HG02870 (cell line): Measurements from ENCODE around the gene TMEM14B.
"Not testable (repeated sequence)": the region's sequence is repeated elsewhere in the genome, so short reads cannot be mapped to it uniquely, and the experiment has no call there.

Experiments
- ATAC-seq: cut with Tn5 transposase; IDR thresholded peaks from one replicate; pipeline ENCODE4 v1.9.1; 2021; ENCODE audit warnings: mild to moderate bottlenecking, moderate library complexity; ENCODE audit not compliant: unreplicated experiment

Gene TMEM14B

DNA sequence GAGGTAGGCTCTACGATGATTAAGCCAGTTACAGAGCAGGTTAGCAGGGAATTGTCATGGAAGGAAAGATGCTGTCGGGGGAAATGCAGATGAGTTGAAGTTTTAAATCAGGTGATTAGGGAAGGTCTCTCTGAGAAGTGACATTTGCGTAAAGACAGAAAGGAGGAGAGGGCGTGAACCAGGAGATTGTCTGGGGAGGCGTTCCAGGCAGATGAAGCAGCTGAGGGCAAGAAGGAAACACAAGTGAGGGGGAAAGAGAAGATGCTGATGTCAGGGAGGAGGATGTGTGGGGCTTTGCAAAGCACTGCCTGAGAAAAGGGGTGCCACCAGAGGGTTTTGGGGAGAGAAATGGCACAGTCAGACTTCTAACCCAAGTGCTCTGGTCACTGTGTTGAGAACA, 2.5 kb upstream of the TMEM14B start:
- ATAC-seq: no peak

DNA sequence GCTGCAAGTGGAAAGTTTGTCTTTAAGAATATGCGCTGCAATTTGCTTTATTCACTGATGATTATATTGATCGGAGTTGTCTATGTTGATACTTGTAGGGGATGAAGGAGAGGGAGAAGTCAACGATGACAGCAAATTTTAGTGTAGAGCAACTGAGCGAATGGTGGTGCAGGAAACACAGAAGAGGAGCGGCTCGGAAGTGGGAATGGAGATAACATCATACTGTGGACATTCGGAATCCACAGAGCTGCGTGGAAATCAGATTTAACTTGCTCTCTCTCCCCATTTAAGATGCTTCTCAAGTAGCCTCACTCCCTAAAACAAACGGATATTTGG, 722 bp upstream of the TMEM14B start:
- ATAC-seq: no peak

DNA sequence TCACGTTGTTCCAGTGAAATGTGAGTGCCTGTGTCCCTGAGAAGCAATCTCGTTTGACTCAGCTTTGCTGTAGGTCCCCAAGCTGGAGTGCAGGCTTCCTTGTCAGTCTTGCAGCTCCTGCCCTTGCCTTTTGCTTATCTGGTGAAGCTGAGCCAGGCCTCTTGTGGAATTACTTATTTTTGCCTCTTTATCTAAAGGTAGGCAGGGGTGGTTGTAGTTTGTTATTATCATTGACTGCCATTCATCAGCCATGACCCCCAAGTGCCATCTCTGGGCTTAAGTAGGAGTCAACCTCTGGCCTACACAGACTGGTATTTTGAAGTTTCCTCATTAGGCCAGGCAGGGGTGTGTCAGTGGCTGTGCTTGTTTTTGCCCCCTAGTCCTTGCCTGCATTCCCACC, 2.1 kb downstream of the TMEM14B start:
- ATAC-seq: no peak

DNA sequence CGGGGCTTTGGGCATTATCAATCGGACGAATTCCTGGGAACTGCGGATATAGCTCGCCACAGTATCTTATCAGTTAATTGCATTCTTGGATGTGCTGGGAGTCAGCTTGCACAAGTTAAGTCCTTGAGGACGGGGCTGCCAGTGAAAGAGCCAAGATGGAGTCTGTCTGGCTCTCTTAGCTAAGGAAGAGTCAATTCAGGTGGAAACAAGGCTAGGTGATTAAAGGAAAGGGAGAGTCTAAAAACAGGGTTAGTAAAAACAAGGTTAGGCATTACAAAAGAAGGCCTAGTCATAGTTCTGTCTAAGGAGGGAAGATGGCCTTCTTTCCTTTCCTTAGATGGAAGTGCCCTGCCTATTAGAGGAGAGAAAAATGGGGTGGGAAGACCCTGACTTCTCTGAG, 3.0 kb downstream of the TMEM14B start:
- not testable (repeated sequence) for ATAC-seq

DNA sequence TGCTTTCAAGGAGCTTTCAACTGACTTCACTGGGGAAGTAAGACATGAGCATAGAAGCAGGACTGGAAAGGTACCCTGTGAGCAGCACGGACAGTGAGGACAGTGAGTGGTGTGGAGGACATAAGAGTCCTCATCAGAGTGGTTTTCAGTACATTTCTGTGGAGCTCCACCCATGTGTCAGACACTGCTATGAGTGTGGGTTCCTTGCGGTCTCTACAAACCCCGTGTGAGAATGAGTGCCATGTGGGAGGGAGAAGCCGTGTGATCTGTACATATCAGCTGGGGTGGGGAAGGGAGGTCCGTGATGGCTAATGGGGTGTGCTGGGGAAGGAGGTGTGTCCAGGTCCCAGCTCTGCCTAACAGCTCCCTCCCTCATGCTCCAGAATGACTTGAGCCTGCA, 4.2 kb downstream of the TMEM14B start:
- not testable (repeated sequence) for ATAC-seq

DNA sequence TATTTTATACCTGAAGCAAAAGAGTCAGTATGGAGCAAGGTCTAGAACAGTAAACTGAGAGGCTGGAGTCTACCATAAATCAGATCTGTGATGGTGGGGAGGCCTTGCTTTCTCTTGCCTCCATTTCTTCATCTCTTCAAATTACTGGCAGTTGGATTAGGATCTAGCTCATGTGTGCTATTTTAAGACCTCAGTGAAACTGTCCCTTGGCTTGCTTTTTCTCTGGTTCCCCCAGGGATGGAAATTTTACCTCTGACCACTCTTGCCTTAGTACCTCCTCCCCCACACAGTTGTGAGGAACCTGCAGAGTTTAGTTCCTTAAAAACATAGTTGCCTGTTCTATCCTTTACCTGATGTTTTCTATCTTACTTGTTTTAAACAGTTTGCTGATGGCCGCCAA, 8.5 kb downstream of the TMEM14B start:
- ATAC-seq: no peak

DNA sequence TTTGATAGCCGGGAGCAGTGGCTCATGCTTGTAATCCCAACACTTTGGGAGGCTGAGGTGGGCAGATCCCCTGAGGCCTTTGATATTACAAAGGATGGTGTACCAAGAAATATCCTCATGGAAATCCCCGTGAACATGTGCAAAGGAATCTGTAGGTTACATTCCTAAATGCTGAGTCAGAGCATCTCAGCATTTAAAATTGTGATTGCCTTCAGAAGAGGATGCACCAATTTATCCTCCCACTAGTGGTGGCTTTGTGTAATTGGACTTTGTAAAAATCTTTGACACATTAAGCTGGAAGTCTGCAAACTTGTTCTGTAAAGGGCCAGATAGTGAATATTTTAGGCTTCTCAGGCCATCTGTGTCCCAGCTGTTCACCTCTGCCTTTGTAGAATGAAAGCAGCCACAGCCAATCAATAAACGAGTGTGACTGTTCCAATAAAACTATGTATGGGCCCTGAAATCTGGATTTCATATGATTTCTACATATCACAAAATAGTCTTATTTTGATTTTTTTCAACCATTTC, 11.8 kb downstream of the TMEM14B start:
- peak; percentile 72 for ATAC-seq

DNA sequence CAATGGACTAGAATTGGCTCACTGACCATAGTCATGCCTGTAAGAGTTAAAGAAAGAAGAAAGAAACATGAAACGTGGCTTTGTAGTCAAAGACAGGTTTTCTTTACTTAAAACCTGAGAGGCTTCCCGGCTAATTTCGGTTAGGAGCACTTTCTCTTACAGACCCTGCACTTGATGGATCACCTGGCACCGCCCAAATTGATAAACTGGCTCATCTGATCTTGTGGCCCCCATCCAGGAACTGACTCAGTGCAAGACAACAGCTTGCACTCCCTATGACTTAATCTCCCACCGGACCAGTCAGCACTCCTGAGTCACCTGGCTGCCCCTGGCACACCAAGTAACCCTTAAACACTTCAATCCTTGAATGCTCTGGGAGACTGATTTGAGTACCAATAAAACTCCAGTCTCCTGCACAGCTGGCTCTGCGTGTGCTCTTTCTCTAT, 12.3 kb downstream of the TMEM14B start:
- no peak for ATAC-seq

DNA sequence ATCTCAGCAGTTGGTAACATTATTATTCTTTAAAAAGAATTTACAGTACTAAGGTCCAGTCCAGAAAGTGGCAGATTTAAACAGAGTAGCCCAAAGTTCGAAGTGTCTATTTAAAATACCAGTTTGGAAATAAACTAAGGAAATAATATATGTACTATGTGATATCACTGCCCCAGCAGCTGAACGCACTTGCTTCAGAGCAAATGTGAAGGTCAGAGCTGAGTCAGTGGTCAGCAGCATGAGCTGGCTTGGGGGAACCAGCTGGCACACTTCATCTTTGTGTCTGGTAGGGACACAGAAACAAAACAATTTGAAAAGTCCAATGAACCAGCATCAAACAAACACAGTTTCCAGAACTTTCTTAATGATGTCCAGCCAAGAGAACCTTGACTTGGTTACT, 15.4 kb downstream of the TMEM14B start:
- ATAC-seq: no peak

DNA sequence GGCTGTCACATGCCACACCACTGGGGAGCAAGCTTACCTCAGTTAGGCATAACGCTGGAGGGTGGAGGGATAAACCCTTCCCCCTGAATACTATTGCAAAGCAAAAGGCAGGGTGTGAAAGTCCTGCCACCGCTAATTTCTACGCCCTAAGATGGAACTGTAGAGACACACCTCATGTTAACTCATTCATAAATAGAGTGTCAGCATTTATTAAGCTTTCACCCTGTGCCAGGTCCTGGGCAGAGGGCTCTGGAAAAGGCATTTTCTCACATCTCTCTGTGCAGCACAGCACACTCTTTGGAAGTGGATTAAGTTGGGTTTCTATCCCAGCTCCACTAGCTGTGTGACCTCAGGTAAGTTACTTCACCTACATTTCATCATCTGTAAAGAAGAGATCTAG, 21.8 kb downstream of the TMEM14B start:
- ATAC-seq: no peak

DNA sequence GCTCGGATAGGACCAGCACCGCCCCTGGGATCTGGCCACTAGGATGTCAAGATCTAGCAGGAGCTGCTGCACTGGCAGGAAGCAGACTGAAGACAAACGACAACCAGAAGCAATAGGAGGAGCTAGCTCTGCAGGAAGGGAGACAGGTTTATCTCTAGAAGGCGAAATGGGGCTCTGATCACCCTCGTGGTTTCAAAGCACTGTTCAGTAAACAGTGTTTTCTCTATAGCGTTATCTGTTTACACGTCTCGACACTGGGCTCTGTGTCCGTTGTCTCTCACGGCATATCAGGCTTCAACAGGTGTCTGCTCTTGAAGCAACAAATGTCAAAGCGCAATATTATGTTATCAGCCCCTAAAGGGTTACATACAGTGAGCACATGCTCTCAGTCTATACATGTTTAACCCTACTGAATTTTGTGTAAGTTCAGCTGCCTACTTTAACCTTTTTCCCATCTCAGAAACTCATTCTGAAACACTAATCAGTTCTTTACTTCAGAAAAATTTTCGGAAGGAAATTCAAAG, 23.8 kb downstream of the TMEM14B start:
- no peak for ATAC-seq

DNA sequence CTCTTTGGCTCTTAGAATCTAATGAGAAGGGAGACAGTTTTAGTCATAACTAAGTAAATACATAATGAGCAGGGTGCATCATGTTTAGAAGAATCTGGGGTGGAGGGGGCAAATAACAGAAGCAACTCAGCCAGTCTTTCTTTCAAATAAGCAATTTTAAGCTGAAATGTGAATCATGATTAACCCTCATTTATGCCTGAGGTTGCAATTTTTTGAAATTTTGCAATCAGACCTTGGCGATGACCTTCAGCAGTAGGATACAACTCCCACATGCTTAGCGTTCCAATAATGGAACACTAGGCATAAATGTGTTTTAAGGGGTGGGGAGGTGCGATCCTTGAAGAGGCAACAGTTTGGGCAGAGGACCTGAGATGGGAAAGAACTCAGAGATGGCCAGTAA, 30.6 kb downstream of the TMEM14B start:
- ATAC-seq: no peak

DNA sequence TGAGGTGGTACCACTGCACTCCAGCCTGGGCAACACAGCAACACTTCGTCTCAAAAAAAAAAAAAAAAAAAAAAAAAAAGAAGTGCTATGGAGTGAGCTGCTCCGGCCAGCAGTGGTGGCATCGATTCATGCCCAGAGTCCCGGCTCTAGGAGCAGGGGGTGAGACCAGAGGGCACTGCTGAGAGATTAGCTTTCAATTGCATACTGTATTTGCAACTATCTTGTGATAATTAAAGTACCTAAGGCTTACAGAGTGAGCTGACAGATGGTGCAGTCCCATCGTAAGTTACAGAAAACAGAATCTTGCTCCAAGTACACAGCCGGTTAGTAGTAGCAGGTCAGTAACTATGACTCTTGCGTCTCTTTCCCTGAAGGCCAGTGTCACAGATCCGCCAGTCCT, 31.5 kb downstream of the TMEM14B start:
- no peak for ATAC-seq

DNA sequence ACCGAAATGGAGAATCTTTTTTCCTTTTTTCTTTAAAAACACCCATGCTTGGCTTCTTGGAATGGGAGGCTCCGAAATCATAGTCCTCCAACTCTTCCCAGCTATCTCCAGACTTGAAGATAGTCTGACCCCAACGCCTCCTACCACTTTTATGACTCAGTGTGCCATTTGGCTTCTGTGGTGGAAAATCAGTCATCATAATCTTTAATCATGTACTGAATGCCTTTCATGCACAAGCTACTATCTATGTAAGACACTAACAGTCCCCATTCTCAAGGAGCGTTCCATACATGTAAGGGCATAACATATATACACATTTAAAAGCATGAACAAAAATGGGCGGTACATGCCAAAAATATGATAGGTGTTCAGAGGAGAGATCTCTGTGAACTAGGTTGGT, 44.1 kb downstream of the TMEM14B start:
- ATAC-seq: no peak

DNA sequence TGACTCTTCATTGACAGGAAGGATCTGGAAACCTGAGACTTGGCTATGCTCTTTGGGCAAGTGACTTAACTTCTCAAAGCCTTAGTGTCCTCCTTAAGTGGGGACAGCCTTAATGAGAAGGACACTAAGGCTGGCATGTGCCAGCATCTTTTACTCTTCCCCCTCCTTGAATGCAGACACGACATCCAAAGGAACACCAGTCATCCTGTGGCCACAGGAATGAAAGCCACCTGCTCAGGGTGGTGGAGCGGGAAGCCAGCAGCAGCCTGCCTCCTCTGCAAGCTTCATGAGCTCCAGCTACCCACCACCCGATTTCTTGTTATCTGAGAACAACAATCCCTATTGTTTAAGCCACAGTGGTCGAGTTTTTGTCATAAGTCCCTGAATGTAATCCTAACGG, 44.5 kb downstream of the TMEM14B start:
- no peak for ATAC-seq

DNA sequence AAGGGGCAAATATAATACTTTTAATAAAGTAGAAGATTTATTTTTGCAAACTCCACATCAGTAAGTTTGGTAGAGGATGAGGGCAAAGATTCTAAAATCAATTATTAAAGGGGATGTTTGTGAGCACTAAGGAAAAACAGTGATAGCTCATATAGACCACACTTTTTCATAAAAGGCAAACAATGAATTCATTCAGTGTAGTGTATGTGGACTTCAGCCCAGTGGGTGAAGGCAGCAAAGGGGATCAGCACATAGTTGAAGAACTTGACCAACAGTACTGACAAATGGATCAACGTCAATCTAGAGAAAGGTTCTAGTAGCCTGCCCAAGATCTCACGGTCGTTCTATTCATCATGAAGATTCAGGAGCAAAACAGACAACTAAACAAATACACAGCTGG, 45.4 kb downstream of the TMEM14B start:
- ATAC-seq: no peak

DNA sequence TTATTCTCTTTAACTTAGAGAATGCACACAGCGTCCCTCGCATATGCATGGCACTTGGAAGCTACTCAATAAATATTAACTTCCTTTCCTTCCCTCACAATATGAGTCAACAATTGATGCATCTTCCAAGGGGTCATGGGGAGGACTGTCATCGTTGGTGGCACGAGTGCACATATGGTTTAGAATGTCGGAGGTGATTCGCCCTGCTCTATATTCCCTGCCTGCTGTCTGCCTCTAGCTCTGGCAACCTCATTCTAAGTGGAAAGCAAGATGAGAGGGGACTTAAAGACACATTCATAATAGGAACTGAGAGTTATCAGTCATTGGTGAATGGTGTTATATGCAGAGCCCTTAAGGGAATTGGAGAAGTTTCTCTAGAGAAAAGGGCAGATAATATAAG, 46.1 kb downstream of the TMEM14B start:
- peak; percentile 57 for ATAC-seq

DNA sequence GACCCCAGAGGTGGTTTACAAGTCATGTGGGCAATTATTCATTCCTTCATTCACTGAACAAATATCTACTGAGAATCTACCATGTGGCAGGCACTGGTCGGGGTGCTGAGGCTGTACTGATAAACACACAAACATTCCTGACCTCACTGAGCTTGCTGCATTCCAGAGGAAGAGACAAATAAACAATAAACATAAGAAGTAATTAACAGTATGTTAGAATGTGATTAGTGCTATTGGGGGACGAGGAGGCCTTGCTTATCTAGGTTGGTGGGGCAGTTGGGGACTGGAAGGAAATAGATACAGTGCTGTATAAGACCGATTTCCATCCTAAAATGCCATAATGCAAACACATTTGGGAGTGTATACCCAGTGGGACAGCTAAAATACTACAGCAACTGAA, 46.6 kb downstream of the TMEM14B start:
- ATAC-seq: peak; percentile 6

DNA sequence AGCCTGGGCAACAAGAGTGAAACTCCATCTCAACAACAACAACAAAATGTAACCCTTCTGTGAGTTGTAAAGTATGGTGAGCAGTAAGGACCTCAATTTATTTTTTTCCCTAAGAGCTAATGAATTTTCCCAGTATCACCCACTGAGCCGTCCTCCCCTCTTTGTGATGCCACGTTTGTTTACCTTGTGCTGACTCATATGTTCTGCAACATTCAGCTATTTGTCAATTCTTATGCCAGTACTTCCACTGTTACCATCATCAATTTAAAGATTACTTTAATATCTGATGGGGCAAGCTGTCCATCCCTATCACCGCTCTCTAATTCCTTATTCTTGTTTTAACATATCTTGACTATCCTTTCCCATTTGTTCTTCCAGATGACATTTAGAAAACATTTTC, 53.2 kb downstream of the TMEM14B start:
- ATAC-seq: no peak

DNA sequence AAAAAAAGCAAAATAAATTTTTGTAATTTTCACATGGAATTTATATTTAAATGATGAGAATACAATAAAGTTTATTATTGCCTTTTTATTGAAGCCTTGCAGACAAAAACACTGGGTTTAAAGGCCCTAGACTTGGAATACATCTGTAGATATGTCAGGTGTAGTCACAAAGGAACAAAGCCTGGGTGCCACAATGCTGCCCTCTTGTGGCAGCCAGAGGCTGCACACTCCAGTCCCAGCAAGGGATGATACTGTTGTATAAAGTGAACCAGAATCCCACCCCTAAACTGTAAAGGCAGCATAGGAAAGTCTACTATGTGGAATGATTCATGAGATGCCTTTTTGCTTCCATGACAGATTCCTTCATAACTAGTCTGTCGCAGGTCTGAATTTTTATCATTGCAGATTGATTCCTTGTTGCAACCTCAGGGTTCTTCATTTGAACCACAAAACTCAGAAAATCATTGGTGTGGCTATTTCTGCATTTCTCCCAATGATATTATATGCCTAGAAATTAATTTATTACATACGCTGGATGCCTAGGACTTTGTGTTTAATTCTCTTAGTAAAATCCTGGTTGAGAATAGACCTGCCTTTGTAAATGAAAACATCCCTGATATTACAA, 53.7 kb downstream of the TMEM14B start:
- peak; percentile 97 for ATAC-seq
